GM12878 (cell line): ENCODE data around the gene RFPL2. TPM values are rescaled to one million over a fixed set of nuclear protein-coding genes. Genes with fewer than 3 reads are reported as not detected.

Experiments used
- ATAC-seq: fragments of 200-7000 bp; cut with Tn5 transposase; 3 replicates; pipeline ENCODE4 v1.9.1; 2020; ENCODE audit warnings: mild to moderate bottlenecking, moderate library complexity
- BruUV-seq: library from RNA; stranded (reverse); fragments of 400-500 nt; replicated peaks from 2 replicates; lab custom pipeline; 2021; lab: Mats Ljungman, UMichigan
- CTCF ChIA-PET: fragments of 300-600 bp; sonication (Branson Sonifier 250); formaldehyde crosslinking; extraction: SDS; loops from one replicate; lab custom pipeline; 2021; ENCODE audit warnings: inconsistent platforms; lab: Yijun Ruan, JAX
- POLR2A ChIA-PET: fragments of 350-600 bp; formaldehyde crosslinking; extraction: SDS; loops from one replicate; lab custom pipeline; 2021; ENCODE audit warnings: inconsistent platforms; lab: Charles Lee
- RAD21 ChIA-PET: fragments of 300-600 bp; sonication (Branson Sonifier 250); formaldehyde crosslinking; loops from one replicate; lab custom pipeline; 2023; ENCODE audit warnings: antibody characterized with exemption; ENCODE audit not compliant: unreplicated experiment; lab: Charles Lee
- SMC1A ChIA-PET: fragments of 300-600 bp; sonication (Branson Sonifier 250); formaldehyde crosslinking; loops from one replicate; lab custom pipeline; 2023; ENCODE audit not compliant: unreplicated experiment, uncharacterized antibody; lab: Charles Lee
- DNase-seq: peaks from one replicate; pipeline ENCODE4 v3.0.0-alpha.2; 2011; ENCODE audit warnings: low read depth, low spot score
- FAIRE-seq: peaks from 3 replicates; lab custom pipeline; 2011; peaks lifted over from hg19 to GRCh38; lab: Jason Lieb, UNC
- H2AFZ ChIP-seq: 2 replicates; pipeline ENCODE4 v1.6.0; 2011; ENCODE audit warnings: low read depth, low read length, control low read depth; ENCODE audit not compliant: control insufficient read depth
- H3K27ac ChIP-seq: 2 replicates; pipeline ENCODE4 v1.5.1; 2011; ENCODE audit warnings: control low read depth; ENCODE audit not compliant: control insufficient read depth, insufficient read depth
- H3K27me3 ChIP-seq, 2 experiments: replicated peaks in 1 of 2; 2 replicates each; pipeline versions ENCODE4 v1.6.0 to v1.6.1; 2011; ENCODE audit warnings: low read length in 1 of 2; ENCODE audit not compliant: control insufficient read depth in 2 of 2, insufficient read depth in 2 of 2
- H3K36me3 ChIP-seq, 2 experiments: 2 replicates each; pipeline ENCODE4 v1.5.1; 2011; ENCODE audit warnings: low read length in 1 of 2; ENCODE audit not compliant: control insufficient read depth in 2 of 2, insufficient read depth in 2 of 2
- H3K4me1 ChIP-seq: 2 replicates; pipeline ENCODE4 v1.6.1; 2011; ENCODE audit warnings: mild to moderate bottlenecking, low read length, moderate library complexity, mixed read lengths; ENCODE audit not compliant: control insufficient read depth, insufficient read depth
- H3K4me2 ChIP-seq: 2 replicates; pipeline ENCODE4 v1.6.0; 2011; ENCODE audit warnings: control low read depth; ENCODE audit not compliant: control insufficient read depth, insufficient read depth
- H3K4me3 ChIP-seq: fragments of 200-600 bp; sonication (generic); 2 replicates; pipeline ENCODE4 v1.5.1; 2016
- H3K79me2 ChIP-seq: 2 replicates; pipeline ENCODE4 v1.6.0; 2011; ENCODE audit warnings: low read length; ENCODE audit not compliant: control insufficient read depth, insufficient read depth
- H3K9ac ChIP-seq: 2 replicates; pipeline ENCODE4 v1.8.0; 2011; ENCODE audit warnings: low read length, control low read depth, mixed read lengths; ENCODE audit not compliant: control insufficient read depth, insufficient read depth
- H3K9me3 ChIP-seq: replicated peaks from 3 replicates; pipeline ENCODE4 v1.5.1; 2011; ENCODE audit warnings: mild to moderate bottlenecking, low read length; ENCODE audit not compliant: control insufficient read depth, insufficient read depth
- H4K20me1 ChIP-seq: 2 replicates; pipeline ENCODE4 v1.6.0; 2011; ENCODE audit not compliant: control insufficient read depth, insufficient read depth
- JUND ChIP-seq: IDR thresholded peaks from 2 replicates; pipeline ENCODE4 v1.6.1; 2012; ENCODE audit warnings: low read depth, mild to moderate bottlenecking, low read length, improper control_type of control experiment, moderate library complexity
- RELA ChIP-seq: fragments of 450-650 bp; IDR thresholded peaks from 2 replicates; pipeline ENCODE4 v1.8.0; 2014; ENCODE audit warnings: borderline replicate concordance; ENCODE audit not compliant: partially characterized antibody
- ZNF592 ChIP-seq: fragments of 450-650 bp; IDR thresholded peaks from 2 replicates; pipeline ENCODE4 v1.6.1; 2017; ENCODE audit warnings: mild to moderate bottlenecking, moderate library complexity
- WGBS: methylation state at CpG from one replicate; pipeline ENCODE4 v1.1.6; 2016; ENCODE audit warnings: low lambda C conversion rate; ENCODE audit not compliant: insufficient replicate concordance, insufficient coverage; ENCODE audit errors: missing lambda C conversion rate; 5-methylcytosine and 5-hydroxymethylcytosine counted together
- in situ Hi-C: fragments of 300-500 bp; cut with MboI; formaldehyde crosslinking; loops from 9 replicates; pipeline ENCODE4 v1.14.3; 2018; ENCODE audit warnings: mixed read lengths
- intact Hi-C: fragments of 100-400 bp; cut with micrococcal nuclease; formaldehyde crosslinking; loops from one replicate; pipeline ENCODE4 v1.14.2; 2022; ENCODE audit not compliant: unreplicated experiment
- polyA plus RNA-seq, 11 experiments: library from polyadenylated mRNA; depleted of rRNA in 4 of 11; unstranded in 6 of 11; stranded (reverse) in 5 of 11; fragments of >200 nt; fragmentation: Nextera tagmentation in 4 of 11; fragmentation: Illumina TruSeq in 1 of 11; extraction: Ambion mirVana in 4 of 11; extraction: Trizol in 1 of 11; gene quantifications; 1 replicate in 1 of 11; 2 replicates in 10 of 11; pipeline versions ENCODE4 v1.2.1 to v1.2.3, GENCODE V29; 2011 to 2016; ENCODE audit warnings: inconsistent platforms in 2 of 11, missing spikeins in 2 of 11, low read depth in 1 of 11
- total RNA-seq, 4 experiments: library from RNA; depleted of rRNA in 3 of 4; stranded (reverse); fragments of >200 nt in 3 of 4; fragmentation: Illumina TruSeq in 1 of 4; extraction: Trizol in 1 of 4; gene quantifications; 2 replicates each; pipeline versions ENCODE4 v1.2.1 to v1.2.3, GENCODE V29; 2013 to 2021

RFPL2 gene
- total and polyA plus RNA-seq, 10 of the 15 experiments (the other 5 are each of a cell fraction or from before 2014, with no cell fraction given), result not detected

- H4K20me1 ChIP-seq, result no peaks in the 10 kb centered on the region
- TF ChIP-seq JUND, result no peak
- TF ChIP-seq ZNF592, result no peak
- no peak for TF ChIP-seq RELA
- in situ Hi-C loops, result no loop called here
- CTCF ChIA-PET, result interaction anchor here (0.5 to 1.7 kb wide), 3 partner anchors 271 to 728 kb away, joined by 3 to 6 read pairs (median 4); no protein-coding TSS in a partner anchor
- H3K4me1 ChIP-seq, result no peaks in the 10 kb centered on the region
- FAIRE-seq (no peak), ATAC-seq (no peak), DNase-seq (no peak)
- no peak overlapping the region for H3K27ac ChIP-seq
- no peak overlapping the region for H3K4me2 ChIP-seq
- SMC1A ChIA-PET, result interaction anchor here (1.0 to 1.5 kb wide), 2 partner anchors 14 to 22 kb away, joined by 3 read pairs; no protein-coding TSS in a partner anchor
- intact Hi-C loops, result loop anchor here (5.0 to 10.0 kb wide), 2 partner anchors 96 to 272 kb away; partner anchors contain the start of gene FBXO7
- no peaks in the 10 kb centered on the region for H3K79me2 ChIP-seq
- POLR2A ChIA-PET, result no interaction called here
- no peaks in the 10 kb centered on the region for H3K9me3 ChIP-seq
- 23% methylated on average over 9 of the region's 10 CpGs for WGBS
- no peak overlapping the region for H3K9ac ChIP-seq
- no peak overlapping the region for H3K4me3 ChIP-seq
- H2AFZ ChIP-seq, result no peak overlapping the region
- H3K27me3 ChIP-seq, result peaks cover 0 to 4% of the 10 kb centered on the region in 2 experiments; a peak in 2 of 4 replicates
- RAD21 ChIA-PET, result interaction anchor here (0.8 to 1.1 kb wide), 2 partner anchors 230 to 243 kb away, joined by 3 read pairs; no protein-coding TSS in a partner anchor
- H3K36me3 ChIP-seq, result no peaks in the 10 kb centered on the region
- BruUV-seq, result no TSS peak
These were observed 4.1 kb downstream of the RFPL2 start for GRCh38 chr22:32200752-32201151.
